D341Med (cell line): Measurements from ENCODE around the gene GALNT2.

ENCODE experiments used
- DNase-seq: peaks from one replicate; pipeline ENCODE4 v3.0.0; 2012; ENCODE audit warnings: low spot score

The GALNT2 gene

DNA sequence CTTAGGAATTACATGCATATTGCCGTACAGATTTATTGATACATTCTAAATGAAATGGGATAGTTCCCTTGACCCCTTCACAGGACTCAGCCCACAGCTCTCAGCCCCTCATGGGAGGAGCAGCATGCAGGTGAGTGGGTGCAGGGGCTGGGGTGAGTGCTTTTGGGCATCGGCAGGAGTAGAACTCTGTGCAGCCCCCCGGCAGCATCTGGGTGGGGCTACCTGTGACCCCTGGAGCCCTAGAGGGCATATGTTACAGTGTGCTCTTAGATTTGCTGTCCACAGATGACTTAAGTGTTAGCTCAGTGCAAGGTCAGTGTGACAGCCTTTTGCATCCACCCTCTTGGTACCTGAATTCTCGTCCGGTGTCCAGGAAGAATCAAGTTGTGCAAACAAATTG is 120.3 kb downstream of the GALNT2 start:
- DNase-seq: no peak

GRCh38 chr1:230188826-230189225 is 121.8 kb downstream of the GALNT2 start:
- DNase-seq: no peak

GRCh38 chr1:230189341-230189740 is 122.3 kb downstream of the GALNT2 start:
- DNase-seq: no peak

DNA sequence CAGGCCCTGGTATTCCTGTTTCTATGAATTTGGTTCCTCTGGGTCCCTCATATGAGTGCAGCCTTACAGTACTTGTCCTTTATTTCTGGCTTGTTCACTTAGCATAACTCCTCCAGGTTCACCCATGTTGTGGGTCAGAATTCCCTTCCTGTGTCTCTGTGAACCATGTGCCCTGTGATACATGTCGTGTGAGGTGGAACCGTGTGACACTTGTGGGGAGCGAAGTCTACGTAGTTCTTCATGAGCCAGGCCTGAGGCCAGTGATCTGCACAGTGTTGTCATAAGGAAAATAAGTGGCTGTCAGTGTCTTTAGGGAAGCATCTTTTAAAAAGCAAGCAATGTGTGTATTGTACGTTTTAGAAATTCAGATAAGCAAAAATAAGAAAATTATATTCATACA is 122.8 kb downstream of the GALNT2 start:
- no peak for DNase-seq

DNA sequence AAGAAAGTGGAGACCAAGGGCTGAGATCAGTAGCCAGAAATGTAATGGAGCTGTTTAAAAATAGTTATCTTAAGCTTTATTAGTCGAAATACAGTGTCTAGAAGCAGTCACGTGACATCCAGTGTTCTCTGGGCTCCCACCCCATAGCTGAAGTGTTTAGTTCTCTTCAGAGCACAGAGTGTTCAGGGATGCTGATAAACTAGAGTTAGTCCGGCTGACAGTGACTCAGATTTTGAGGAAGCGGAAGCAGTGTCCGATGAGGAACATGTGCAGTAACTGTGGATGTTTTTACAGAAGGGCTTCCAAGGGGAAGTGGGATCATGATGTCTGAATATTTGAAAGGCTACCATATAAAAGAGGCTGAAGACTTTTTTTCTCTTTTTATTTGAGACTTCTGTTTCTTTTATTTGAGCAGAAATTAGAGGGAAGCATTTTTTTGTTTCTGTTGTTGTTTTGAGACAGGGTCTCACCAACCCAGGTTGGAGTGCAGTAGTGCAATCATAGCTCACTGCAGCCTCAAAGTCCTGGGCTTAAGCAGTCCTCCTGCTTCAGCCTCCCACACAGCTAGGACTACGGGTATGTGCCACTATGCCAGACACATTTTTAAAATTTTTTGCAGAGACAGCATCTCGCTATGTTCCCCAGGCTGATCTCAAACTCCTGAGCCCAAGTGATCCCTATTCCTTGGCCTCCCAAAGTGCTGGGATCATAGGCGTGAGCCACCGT is 124.2 kb downstream of the GALNT2 start:
- DNase-seq: no peak

- DNase-seq: no peak
These were observed 124.8 kb downstream of the GALNT2 start for GRCh38 chr1:230191855-230192254.

DNA sequence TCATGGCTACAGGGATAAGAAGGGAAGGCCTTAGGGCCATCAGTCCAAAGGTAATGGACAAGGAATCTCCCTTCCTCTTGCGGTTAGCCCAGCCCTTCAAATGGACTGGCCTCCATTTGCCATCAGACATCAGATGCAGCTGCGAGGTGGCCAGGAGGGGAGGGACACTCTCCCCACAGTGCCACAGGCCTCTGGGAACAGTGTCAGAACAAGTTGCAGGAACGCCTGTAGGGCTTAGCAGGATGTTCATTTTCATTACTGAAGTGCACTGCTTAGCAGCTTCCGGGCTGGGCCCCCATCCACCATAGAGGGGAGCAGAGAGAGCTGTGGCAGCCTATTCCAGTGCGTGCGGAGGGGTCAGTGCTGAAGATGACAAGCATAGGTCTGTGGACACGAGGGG is 127.5 kb downstream of the GALNT2 start:
- DNase-seq: no peak

DNA sequence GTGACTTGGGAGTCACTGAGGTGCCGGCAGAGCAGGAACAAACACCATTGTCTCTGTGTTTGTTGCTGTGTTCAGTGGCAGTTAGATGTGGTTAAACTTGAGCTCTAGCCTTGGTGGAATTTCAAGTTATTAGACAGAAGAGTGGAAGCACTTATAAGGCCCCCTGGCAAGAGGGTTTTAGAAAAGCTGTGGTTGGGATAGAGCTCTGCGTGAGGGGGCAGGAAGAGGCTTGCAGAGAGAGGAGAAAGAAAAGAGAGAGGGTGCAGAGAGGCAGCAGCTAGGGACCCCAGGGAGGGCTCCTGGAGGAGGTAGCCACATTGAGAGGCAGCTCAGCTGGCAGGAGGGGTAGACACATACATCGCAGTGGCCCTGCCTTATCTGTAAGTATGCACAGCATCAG is 128.2 kb downstream of the GALNT2 start:
- DNase-seq: no peak

DNA sequence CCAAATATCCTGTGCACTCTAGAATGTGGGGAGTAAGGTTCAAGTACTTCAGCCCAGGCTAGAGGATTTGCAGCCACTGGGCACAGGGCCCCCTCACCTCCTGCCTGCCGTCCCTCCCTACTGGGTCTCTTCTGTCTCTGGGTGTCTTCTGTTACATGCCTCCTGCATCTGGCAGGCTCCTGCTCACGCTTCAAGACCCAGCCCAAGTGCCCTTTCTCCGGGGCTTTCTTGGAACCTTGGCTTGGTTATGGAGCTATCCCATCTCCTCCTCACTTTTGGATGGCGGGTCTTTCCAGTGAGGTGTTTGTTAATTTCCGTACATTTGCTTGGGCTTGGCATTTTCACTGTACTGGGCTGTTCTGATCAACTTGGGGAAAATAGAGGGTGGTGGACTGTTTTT is 129.0 kb downstream of the GALNT2 start:
- no peak for DNase-seq

- no peak for DNase-seq
These were observed 130.9 kb downstream of the GALNT2 start for GRCh38 chr1:230197644-230198567.

GRCh38 chr1:230199034-230199433 is 132.0 kb downstream of the GALNT2 start:
- DNase-seq: no peak

- no peak for DNase-seq
These were observed 132.5 kb downstream of the GALNT2 start for GRCh38 chr1:230199554-230199953.

GRCh38 chr1:230200276-230200675 is 133.2 kb downstream of the GALNT2 start:
- no peak for DNase-seq

GRCh38 chr1:230201445-230201844 is 134.4 kb downstream of the GALNT2 start:
- DNase-seq: no peak

DNA sequence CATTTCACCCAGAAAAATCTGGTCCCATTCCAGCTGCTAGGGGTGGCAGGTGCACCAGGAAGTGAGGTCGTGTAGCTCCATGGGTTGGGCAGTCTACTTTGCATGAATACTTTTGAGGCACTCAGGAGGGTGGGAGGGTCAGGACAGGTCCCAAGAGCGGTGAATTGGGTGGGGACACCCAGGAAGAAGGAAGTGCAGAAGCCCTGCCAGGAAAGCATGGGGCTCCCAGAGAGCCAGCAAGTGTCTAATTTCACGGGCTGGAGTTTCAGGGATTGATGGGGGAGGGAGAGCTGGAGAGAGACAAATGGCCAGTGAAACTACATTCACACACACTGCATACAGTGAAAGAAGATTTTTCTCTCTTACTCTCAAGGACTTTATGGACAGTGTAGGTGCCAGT is 137.8 kb downstream of the GALNT2 start:
- DNase-seq: no peak

DNA sequence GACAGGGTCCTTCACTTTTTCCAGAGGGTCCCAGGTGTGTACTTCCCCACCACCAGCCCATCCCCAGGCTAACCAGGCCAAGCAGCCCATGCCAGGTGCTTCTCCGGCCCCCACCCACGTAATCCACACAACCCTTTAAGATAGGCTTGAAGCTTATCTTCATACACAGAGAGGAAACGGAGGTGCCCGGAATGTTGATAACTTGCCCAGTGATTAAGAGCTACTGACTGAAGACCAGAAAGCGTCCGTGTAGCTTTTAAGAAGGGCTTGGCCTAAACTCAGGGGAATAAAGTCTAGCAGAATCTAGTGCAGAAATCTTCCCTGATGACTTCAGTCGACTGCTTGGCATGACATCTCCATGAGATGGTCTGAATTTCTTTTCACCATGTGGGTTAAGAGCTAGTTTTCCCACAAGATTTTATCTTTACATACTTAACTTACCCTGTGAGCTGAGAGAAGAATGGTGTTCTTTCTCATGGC is 138.7 kb downstream of the GALNT2 start:
- DNase-seq: no peak

DNA sequence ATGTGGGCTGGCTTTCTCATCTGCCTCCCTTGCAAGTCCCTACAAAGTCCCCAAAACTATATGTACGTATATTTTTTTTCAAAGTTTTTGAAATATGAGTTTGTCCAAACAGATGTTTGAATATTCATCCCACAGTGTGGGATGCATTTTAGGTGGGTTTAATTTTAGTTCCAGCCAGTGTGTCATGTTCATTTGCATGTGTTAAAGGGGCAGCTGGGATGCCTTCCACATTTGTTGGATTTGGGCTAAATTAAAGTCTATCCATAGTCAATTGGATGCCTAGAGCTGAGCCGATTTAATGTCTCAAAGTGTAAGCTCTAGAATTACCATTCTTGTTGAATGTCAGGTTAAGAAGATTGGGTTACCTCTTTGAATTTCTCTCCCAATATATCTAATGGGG is 139.2 kb downstream of the GALNT2 start:
- DNase-seq: no peak

- no peak for DNase-seq
These were observed 139.9 kb downstream of the GALNT2 start for GRCh38 chr1:230206976-230207375.

GRCh38 chr1:230207598-230207997 is 140.6 kb downstream of the GALNT2 start:
- no peak for DNase-seq

DNA sequence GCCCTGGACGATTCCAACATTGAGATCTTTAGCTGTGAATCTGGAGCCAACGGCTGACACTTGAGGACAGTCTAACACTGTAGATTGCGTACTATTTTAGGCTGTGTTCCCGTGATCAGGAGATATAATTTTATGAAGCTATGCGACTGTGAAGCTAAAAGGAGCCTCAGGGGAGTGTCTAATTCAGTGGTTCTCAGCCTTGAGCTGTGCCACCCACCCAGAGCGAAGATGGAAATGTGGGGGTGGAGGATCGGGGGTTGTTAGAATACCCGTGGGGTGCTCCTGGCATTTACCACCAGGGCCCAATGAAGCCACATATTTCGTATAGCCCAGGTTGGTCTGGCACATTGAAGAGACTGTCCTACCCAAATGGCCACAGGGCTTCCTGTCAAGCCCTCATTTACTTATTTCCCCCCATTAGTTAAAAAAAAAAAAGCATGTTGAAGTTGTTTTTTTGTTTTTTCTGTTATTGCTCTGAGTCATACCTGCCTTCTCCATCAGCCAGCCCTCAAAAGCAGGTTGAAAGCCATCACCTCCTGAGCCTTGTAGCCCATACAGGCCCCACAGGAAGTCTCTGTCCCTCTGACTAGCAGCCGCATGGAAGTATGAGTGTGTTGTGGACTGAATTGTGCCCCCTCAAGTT is 141.7 kb downstream of the GALNT2 start:
- no peak for DNase-seq

DNA sequence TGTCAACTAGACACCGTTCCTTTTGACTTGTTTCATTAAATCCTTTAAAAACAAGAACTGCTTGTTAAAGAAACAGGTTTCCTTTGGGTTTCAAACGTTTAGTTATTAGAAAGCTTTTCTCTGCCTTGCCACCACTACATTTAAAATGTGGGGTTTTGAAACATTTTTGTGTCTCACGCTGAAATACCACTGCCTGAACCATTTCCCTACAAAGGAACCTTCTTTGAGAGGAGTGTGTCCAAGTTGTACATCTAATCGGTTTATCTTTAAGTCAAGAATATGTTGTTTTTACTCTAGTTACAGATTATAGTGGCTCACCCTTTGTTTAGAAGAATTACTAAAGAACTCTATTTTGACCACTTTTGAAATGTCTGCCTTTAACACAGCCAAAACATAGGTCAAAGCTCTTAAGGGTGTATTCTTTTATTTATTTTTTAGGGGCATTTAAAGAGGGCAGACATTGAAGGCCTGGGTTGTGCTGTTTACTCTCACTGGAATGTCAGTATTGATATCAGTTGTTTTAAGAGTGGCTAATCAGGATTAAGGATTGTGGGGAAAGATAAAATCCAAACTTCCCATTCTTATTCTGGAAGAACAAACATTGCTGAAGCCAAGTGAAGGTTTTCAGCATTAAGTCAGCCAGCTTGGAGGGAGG is 143.4 kb downstream of the GALNT2 start:
- DNase-seq: no peak

GRCh38 chr1:230210981-230211336 is 143.9 kb downstream of the GALNT2 start:
- DNase-seq: peak; percentile 52
